DOHH2 (cell line): Measurements from ENCODE around the gene EHD4.

ENCODE experiments used
- H3F3A ChIP-seq: fragments of 200-600 bp; sonication (generic), shearing (Covaris generic); 2 replicates; pipeline ENCODE4 v1.6.0; 2016; ENCODE audit warnings: antibody characterized with exemption, mild to moderate bottlenecking; ENCODE audit not compliant: control insufficient read depth, insufficient read depth
- H3K27ac ChIP-seq: fragments of 200-600 bp; sonication (generic); 2 replicates; pipeline ENCODE4 v1.5.1; 2014; ENCODE audit warnings: low read depth, mild to moderate bottlenecking, low read length, moderate library complexity
- H3K27me3 ChIP-seq: fragments of 200-600 bp; sonication (generic); 2 replicates; pipeline ENCODE4 v1.6.1; 2014; ENCODE audit warnings: mild to moderate bottlenecking, low read length, mixed read lengths; ENCODE audit not compliant: control insufficient read depth
- H3K36me3 ChIP-seq: fragments of 200-600 bp; sonication (generic); 2 replicates; pipeline ENCODE4 v1.6.1; 2014; ENCODE audit warnings: mild to moderate bottlenecking, low read length, moderate library complexity, mixed read lengths; ENCODE audit not compliant: control insufficient read depth
- H3K4me1 ChIP-seq: fragments of 200-600 bp; sonication (generic); 2 replicates; pipeline ENCODE4 v1.6.1; 2014; ENCODE audit warnings: mild to moderate bottlenecking, low read length, mixed read lengths; ENCODE audit not compliant: control insufficient read depth
- H3K4me2 ChIP-seq: fragments of 200-600 bp; sonication (generic); 2 replicates; pipeline ENCODE4 v1.6.0; 2014; ENCODE audit warnings: mild to moderate bottlenecking, low read length, moderate library complexity
- H3K4me3 ChIP-seq: fragments of 200-600 bp; sonication (generic); 2 replicates; pipeline ENCODE4 v1.5.1; 2014; ENCODE audit warnings: mild to moderate bottlenecking, low read length, mixed read lengths
- H3K79me2 ChIP-seq: fragments of 200-600 bp; sonication (generic); 2 replicates; pipeline ENCODE4 v1.6.1; 2014; ENCODE audit warnings: mild to moderate bottlenecking, low read length, mixed read lengths; ENCODE audit not compliant: control insufficient read depth
- H3K9me2 ChIP-seq: fragments of 200-600 bp; sonication (generic); replicated peaks from 2 replicates; pipeline ENCODE4 v1.6.1; 2014; ENCODE audit warnings: mild to moderate bottlenecking, low read length, mixed read lengths; ENCODE audit not compliant: control insufficient read depth
- H3K9me3 ChIP-seq: fragments of 200-600 bp; sonication (generic); 2 replicates; pipeline ENCODE4 v1.6.1; 2014; ENCODE audit warnings: antibody characterized with exemption, low read length, mixed read lengths; ENCODE audit not compliant: control insufficient read depth, insufficient read depth
- H4K20me1 ChIP-seq: fragments of 200-600 bp; sonication (generic); 2 replicates; pipeline ENCODE4 v1.6.0; 2014; ENCODE audit warnings: low read depth, mild to moderate bottlenecking, antibody characterized with exemption, low read length, moderate library complexity; ENCODE audit not compliant: control insufficient read depth, insufficient read depth
- CTCF ChIP-seq: fragments of 200-600 bp; sonication (generic); IDR thresholded peaks from one replicate; pipeline ENCODE4 v1.5.1; 2014; ENCODE audit warnings: antibody characterized with exemption, mild to moderate bottlenecking, low read depth, low read length; ENCODE audit not compliant: poor library complexity, severe bottlenecking
- EZH2phosphoT487 ChIP-seq: fragments of 200-600 bp; sonication (generic); IDR thresholded peaks from 2 replicates; pipeline ENCODE4 v1.6.1; 2017; ENCODE audit warnings: borderline replicate concordance, mild to moderate bottlenecking, antibody characterized with exemption, low read length, moderate library complexity, mixed read lengths

The EHD4 gene

DNA sequence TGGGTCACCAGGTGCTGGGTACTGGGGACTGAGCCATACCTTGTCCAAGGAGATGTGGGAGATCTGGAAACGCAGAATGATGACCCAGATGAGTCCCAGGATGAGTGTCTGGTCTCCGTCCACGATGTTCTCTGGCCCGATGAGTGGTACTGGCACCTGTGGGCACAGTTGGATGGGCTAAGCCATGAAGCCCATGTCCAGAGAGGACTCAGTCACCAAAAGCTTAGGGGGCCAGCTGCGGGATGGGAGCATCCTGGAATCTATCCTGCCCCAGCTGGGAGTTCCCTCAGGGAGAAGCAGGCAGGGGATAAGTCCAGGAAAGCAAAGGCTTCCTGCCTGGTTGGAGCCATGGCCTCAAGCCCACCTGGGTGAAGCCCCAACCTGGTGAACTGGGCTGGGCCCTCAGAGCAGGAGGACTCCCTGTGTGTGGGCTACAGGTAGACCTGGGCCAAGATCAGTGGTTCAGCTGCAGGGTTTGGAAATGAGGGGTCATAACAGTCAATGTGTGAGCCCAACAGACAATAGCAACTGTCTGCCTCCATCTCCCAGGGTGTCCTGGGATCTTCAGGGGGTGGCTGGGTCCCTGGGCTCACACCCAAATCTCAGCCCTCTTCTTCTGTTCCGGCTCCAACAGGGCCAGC is 82.2 kb downstream of the EHD4 start:
- Histone ChIP-seq H3K79me2 (no peaks in the 10 kb centered on the region), H3K9me3 (no peaks in the 10 kb centered on the region), H3K27ac (no peak overlapping the region), H3K9me2 (no peaks in the 10 kb centered on the region), H3K27me3 (no peaks in the 10 kb centered on the region), H3K4me3 (no peak overlapping the region), H3F3A (no peaks in the 10 kb centered on the region), H3K4me2 (no peak overlapping the region), H3K36me3 (no peaks in the 10 kb centered on the region), H3K4me1 (peaks cover 35% of the 10 kb centered on the region), H4K20me1 (no peaks in the 10 kb centered on the region)
- no peak for TF ChIP-seq EZH2phosphoT487
- TF ChIP-seq CTCF, result no peak

DNA sequence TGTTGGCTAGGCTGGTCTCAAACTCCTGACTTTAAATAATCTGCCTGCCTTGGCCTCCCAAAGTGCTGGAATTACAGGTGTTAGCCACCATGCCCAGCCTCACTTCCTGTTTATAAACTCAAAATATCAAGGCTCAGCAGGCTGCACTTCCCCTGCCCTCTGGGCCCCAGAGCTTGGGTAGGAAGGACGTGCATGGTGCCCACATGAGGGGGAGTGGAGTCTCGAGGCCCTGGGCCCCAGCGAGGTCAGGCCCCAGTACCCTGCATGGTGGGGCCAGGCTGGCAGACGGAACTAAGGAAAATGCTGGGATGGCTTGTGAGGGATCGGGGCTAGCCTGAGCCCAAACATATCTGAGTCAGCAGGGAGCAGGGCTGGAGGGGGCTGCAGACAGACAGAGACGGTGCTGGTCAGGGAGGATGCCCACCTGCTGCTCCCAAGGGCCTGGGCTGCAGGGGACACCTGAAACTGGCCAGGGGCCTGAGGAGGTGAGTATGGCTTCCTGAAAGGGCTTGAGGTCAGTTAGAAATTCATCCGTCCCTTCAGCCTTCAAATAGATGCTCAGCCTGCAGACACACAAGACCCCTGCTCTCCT is 83.6 kb downstream of the EHD4 start:
- Histone ChIP-seq H3K27ac (no peak overlapping the region), H3K27me3 (no peaks in the 10 kb centered on the region), H3K79me2 (no peaks in the 10 kb centered on the region), H3K4me1 (peaks cover 23% of the 10 kb centered on the region), H3F3A (no peaks in the 10 kb centered on the region), H3K4me3 (peak overlapping the region; percentile 20; the same call in 1 of the 2 replicates), H3K4me2 (peak overlapping the region; percentile 38), H3K9me3 (no peaks in the 10 kb centered on the region), H4K20me1 (no peaks in the 10 kb centered on the region), H3K9me2 (no peaks in the 10 kb centered on the region), H3K36me3 (no peaks in the 10 kb centered on the region)
- TF ChIP-seq EZH2phosphoT487 (no peak), CTCF (no peak)

GRCh38 chr15:41887893-41888292 is 84.5 kb downstream of the EHD4 start:
- H3K4me1 ChIP-seq, result peaks cover 28% of the 10 kb centered on the region
- H3K4me3 ChIP-seq, result no peak overlapping the region
- no peaks in the 10 kb centered on the region for H3K9me3 ChIP-seq
- H3K79me2 ChIP-seq, result no peaks in the 10 kb centered on the region
- TF ChIP-seq EZH2phosphoT487 (no peak), CTCF (no peak)
- no peak overlapping the region for H3K4me2 ChIP-seq
- H3K27me3 ChIP-seq, result no peaks in the 10 kb centered on the region
- no peaks in the 10 kb centered on the region for H3K36me3 ChIP-seq
- H4K20me1 ChIP-seq, result no peaks in the 10 kb centered on the region
- H3K27ac ChIP-seq, result no peak overlapping the region
- H3F3A ChIP-seq, result no peaks in the 10 kb centered on the region
- H3K9me2 ChIP-seq, result no peaks in the 10 kb centered on the region
